ENCODE measurements around the gene FOXP1. TPM values are rescaled to one million over a fixed set of nuclear protein-coding genes. Genes with fewer than 3 reads are reported as not detected.

The FOXP1 gene
- total and polyA plus RNA-seq, 2 of the 13 experiments (the other 11 are each of a cell fraction or from before 2014, with no cell fraction given): 40.4 to 59.0 TPM

DNA sequence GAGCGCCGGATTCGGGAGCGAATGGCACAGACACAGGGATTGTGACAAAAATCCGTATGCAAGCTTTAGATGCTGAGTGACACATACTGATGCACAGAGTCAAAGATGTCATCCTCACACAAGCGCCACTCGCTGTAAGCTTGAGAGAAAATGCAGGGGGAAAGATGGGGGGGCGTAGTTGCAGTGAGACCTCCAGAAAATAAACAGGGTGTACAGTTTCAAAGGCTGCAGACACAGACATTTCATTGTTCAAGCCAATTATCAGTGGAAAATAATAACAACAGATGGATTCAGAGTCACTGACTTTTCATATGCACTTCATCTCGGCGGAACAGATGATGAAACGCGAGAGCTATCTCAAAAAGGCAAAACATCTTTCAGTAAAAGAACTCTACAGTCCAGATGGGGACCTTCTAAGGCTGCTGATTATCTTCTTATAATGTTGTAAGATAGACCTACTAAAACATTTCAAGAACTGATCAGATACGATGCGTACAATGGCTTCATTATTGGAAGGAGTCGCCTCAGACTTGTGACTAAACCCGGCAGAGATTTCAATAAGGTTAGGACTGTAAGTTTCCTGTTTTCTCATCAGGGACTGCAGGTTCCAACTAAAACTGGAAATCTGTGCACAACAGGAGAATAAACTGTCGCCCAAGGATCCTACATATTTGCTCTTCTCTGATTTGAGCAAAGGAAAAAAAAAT lies 275.4 kb downstream of the FOXP1 start (continued):
- TF ChIP-seq SOX13 (IDR thresholded peaks at IDR 0.05): no peak
- TF ChIP-seq SOX13 (CRISPR knock-in tag; conservative IDR thresholded peaks at IDR 0.05 in 1 of 2, IDR thresholded peaks at IDR 0.05 in 1 of 2): peak in 1 of 2 experiments; percentile 51; a peak in 1 of 4 replicates
- TF ChIP-seq, protein P1, sequence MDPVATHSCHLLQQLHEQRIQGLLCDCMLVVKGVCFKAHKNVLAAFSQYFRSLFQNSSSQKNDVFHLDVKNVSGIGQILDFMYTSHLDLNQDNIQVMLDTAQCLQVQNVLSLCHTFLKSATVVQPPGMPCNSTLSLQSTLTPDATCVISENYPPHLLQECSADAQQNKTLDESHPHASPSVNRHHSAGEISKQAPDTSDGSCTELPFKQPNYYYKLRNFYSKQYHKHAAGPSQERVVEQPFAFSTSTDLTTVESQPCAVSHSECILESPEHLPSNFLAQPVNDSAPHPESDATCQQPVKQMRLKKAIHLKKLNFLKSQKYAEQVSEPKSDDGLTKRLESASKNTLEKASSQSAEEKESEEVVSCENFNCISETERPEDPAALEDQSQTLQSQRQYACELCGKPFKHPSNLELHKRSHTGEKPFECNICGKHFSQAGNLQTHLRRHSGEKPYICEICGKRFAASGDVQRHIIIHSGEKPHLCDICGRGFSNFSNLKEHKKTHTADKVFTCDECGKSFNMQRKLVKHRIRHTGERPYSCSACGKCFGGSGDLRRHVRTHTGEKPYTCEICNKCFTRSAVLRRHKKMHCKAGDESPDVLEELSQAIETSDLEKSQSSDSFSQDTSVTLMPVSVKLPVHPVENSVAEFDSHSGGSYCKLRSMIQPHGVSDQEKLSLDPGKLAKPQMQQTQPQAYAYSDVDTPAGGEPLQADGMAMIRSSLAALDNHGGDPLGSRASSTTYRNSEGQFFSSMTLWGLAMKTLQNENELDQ (CRISPR knock-in tag; IDR thresholded peaks at IDR 0.05; ENCODE audit: borderline replicate concordance): no peak
- TF ChIP-seq, protein P2, sequence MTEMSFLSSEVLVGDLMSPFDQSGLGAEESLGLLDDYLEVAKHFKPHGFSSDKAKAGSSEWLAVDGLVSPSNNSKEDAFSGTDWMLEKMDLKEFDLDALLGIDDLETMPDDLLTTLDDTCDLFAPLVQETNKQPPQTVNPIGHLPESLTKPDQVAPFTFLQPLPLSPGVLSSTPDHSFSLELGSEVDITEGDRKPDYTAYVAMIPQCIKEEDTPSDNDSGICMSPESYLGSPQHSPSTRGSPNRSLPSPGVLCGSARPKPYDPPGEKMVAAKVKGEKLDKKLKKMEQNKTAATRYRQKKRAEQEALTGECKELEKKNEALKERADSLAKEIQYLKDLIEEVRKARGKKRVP (CRISPR knock-in tag; IDR thresholded peaks at IDR 0.05): no peak
- no peak for TF ChIP-seq ZNF792 (CRISPR knock-in tag; IDR thresholded peaks at IDR 0.05)
- no peak for TF ChIP-seq ZNF607 (CRISPR knock-in tag; IDR thresholded peaks at IDR 0.05; ENCODE audit: borderline replicate concordance)
- no peak for TF ChIP-seq SMARCE1 (IDR thresholded peaks at IDR 0.05; ENCODE audit: borderline replicate concordance)
- no peak for TF ChIP-seq PAX8 (CRISPR knock-in tag; IDR thresholded peaks at IDR 0.05; ENCODE audit: borderline replicate concordance)
- no peak for TF ChIP-seq CBFB (CRISPR knock-in tag; IDR thresholded peaks at IDR 0.05)
- no peak for TF ChIP-seq TOE1 (CRISPR knock-in tag; IDR thresholded peaks at IDR 0.05)
- TF ChIP-seq, protein P3, sequence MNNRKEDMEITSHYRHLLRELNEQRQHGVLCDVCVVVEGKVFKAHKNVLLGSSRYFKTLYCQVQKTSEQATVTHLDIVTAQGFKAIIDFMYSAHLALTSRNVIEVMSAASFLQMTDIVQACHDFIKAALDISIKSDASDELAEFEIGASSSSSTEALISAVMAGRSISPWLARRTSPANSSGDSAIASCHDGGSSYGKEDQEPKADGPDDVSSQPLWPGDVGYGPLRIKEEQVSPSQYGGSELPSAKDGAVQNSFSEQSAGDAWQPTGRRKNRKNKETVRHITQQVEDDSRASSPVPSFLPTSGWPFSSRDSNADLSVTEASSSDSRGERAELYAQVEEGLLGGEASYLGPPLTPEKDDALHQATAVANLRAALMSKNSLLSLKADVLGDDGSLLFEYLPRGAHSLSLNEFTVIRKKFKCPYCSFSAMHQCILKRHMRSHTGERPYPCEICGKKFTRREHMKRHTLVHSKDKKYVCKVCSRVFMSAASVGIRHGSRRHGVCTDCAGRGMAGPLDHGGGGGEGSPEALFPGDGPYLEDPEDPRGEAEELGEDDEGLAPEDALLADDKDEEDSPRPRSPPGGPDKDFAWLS (CRISPR knock-in tag; IDR thresholded peaks at IDR 0.05; ENCODE audit: borderline replicate concordance): no peak
- TF ChIP-seq RNF2 (conservative IDR thresholded peaks at IDR 0.05; ENCODE audit: low read depth): no peak
- TF ChIP-seq ZNF567 (CRISPR knock-in tag; IDR thresholded peaks at IDR 0.05; ENCODE audit: borderline replicate concordance): no peak
- TF ChIP-seq HES4 (CRISPR knock-in tag; IDR thresholded peaks at IDR 0.05; ENCODE audit: borderline replicate concordance): no peak
- TF ChIP-seq, protein P4, sequence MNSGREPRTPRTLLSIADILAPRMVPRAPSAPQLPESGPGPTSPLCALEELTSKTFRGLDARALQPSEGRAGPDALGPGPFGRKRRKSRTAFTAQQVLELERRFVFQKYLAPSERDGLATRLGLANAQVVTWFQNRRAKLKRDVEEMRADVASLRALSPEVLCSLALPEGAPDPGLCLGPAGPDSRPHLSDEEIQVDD (CRISPR knock-in tag; IDR thresholded peaks at IDR 0.05; ENCODE audit: borderline replicate concordance): no peak
- TF ChIP-seq, protein P5, sequence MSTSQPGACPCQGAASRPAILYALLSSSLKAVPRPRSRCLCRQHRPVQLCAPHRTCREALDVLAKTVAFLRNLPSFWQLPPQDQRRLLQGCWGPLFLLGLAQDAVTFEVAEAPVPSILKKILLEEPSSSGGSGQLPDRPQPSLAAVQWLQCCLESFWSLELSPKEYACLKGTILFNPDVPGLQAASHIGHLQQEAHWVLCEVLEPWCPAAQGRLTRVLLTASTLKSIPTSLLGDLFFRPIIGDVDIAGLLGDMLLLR (CRISPR knock-in tag; IDR thresholded peaks at IDR 0.05): no peak
- TF ChIP-seq EEA1 (CRISPR knock-in tag; IDR thresholded peaks at IDR 0.05; ENCODE audit: borderline replicate concordance): no peak
